Gastrocnemius medialis (tissue), 4 donors: ENCODE measurements around the gene G0S2. TPM values are rescaled to one million over a fixed set of nuclear protein-coding genes. Genes with fewer than 3 reads are reported as not detected.

ENCODE experiments used
- ATAC-seq, 2 donors: fragments of 150-250 bp; one replicate each; pipeline ENCODE4 v1.9.1; 2016
- DNase-seq, 2 donors: peaks; one replicate each; pipeline ENCODE4 v3.0.0-alpha.2; 2019
- H3K27ac ChIP-seq, 4 donors: fragments of 200-600 bp; sonication (generic); 1 replicate in 1 of 4; 2 replicates in 3 of 4; pipeline ENCODE4 v1.5.1; 2016 to 2018; ENCODE audit warnings: mild to moderate bottlenecking in 2 of 4, moderate library complexity in 1 of 4
- H3K27me3 ChIP-seq, 3 donors: fragments of 200-600 bp; sonication (generic) in 2 of 3; 1 replicate in 1 of 3; 2 replicates in 2 of 3; pipeline versions ENCODE4 v1.5.1 to v1.6.0; 2016 to 2019; ENCODE audit warnings: mild to moderate bottlenecking in 1 of 3, moderate library complexity in 1 of 3
- H3K36me3 ChIP-seq, 2 donors: fragments of 200-600 bp; sonication (generic) in 1 of 2; one replicate each; pipeline ENCODE4 v1.5.1; 2017 to 2018
- H3K4me1 ChIP-seq, 2 donors: fragments of 200-600 bp; sonication (generic) in 1 of 2; one replicate each; pipeline ENCODE4 v1.5.1; 2016 to 2017; ENCODE audit warnings: mild to moderate bottlenecking in 2 of 2
- H3K4me3 ChIP-seq, 4 donors: fragments of 200-600 bp; sonication (generic) in 3 of 4; 1 replicate in 1 of 4; 2 replicates in 3 of 4; pipeline ENCODE4 v1.5.1; 2016 to 2019; ENCODE audit warnings: mild to moderate bottlenecking in 2 of 4
- H3K9me3 ChIP-seq, 3 donors: fragments of 200-600 bp; sonication (generic) in 2 of 3; 1 replicate in 1 of 3; 2 replicates in 2 of 3; pipeline ENCODE4 v1.5.1; 2016 to 2019
- POLR2A ChIP-seq, 2 donors: fragments of 450-650 bp; IDR thresholded peaks; one replicate each; pipeline ENCODE4 v1.6.1; 2017; ENCODE audit warnings: antibody characterized with exemption in 2 of 2, mild to moderate bottlenecking in 2 of 2, moderate library complexity in 2 of 2
- in situ Hi-C, 4 donors: fragments of 200-750 bp; cut with MboI; loops; one replicate each; pipeline versions ENCODE4 v1.15.0 to v1.8.0; 2017; ENCODE audit warnings: low sequenced_read_pairs in 4 of 4
- intact Hi-C: fragments of 100-400 bp; cut with DNase I; formaldehyde crosslinking; loops from one replicate; pipeline ENCODE4 v1.15.1; 2023; ENCODE audit warnings: low total_unique reads
- total RNA-seq, 4 donors: library from RNA; depleted of rRNA; stranded (reverse); fragments of >200 nt; gene quantifications; one replicate each; pipeline versions ENCODE4 v1.1.0 to v1.2.3, GENCODE V29; 2016
- TF ChIP-seq, protein P1 (sequence below), 5 experiments: fragments of 450-650 bp in 3 of 5; fragments of 200-600 bp in 2 of 5; sonication (generic) in 2 of 5; IDR thresholded peaks in 4 of 5; conservative IDR thresholded peaks in 1 of 5; 1 replicate in 4 of 5; 2 replicates in 1 of 5; pipeline ENCODE4 v1.5.1; 2016 to 2019; ENCODE audit warnings: antibody characterized with exemption in 5 of 5, mild to moderate bottlenecking in 3 of 5, moderate library complexity in 3 of 5

Gene G0S2
- total RNA-seq, 4 donors from 2014 or later: 29.1 to 1,155 (median 83.4) TPM

DNA sequence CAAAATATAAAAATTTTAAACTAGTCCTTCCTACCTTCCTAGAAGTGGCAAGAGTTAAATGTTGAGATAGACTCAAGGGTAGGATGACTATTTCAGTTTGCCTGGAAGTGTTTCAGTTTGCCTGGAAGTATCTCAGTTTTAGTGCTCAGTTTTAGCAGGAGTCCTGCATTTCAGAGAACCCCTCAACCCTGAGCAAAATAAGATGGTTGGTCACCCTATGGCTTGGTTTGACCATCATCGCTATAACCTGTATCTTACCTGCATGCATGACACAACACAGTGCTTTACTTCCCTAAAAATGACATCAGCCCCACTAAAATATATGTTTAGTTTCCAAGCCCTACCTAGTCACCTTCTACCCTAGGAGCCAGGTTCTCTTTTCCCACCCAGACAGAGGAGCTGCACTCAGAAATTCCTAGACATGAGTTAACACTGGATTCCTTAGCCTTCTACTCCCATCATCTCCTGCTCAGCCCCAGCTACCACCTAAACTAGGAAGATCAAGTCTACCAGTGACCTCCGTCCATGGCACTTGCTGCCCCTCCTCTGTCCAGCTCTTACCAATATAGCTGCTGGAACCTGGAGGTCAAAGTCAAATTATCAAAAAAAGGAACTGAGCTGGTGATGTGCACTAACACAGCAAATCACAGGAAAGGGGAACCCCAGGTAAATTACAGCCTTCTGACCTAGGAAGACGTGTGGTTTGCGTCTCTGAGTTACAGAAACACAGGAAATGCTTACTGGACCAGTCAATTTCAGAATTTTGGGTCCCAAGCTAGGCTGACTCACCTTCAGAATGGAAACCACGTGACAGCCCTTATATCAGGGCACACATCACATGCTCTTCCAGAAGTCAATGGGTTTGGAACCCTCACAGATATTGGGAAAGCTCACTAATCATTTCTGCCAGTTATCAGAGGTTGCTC, 2.2 kb upstream of the G0S2 start:
- TF ChIP-seq, protein P1, sequence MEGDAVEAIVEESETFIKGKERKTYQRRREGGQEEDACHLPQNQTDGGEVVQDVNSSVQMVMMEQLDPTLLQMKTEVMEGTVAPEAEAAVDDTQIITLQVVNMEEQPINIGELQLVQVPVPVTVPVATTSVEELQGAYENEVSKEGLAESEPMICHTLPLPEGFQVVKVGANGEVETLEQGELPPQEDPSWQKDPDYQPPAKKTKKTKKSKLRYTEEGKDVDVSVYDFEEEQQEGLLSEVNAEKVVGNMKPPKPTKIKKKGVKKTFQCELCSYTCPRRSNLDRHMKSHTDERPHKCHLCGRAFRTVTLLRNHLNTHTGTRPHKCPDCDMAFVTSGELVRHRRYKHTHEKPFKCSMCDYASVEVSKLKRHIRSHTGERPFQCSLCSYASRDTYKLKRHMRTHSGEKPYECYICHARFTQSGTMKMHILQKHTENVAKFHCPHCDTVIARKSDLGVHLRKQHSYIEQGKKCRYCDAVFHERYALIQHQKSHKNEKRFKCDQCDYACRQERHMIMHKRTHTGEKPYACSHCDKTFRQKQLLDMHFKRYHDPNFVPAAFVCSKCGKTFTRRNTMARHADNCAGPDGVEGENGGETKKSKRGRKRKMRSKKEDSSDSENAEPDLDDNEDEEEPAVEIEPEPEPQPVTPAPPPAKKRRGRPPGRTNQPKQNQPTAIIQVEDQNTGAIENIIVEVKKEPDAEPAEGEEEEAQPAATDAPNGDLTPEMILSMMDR (IDR thresholded peaks at IDR 0.05 in 4 of 5, conservative IDR thresholded peaks at IDR 0.05 in 1 of 5): no peak
- no peak for TF ChIP-seq POLR2A (IDR thresholded peaks at IDR 0.05)
- in situ Hi-C loops (no loop called here), intact Hi-C loops (no loop called here)

DNA sequence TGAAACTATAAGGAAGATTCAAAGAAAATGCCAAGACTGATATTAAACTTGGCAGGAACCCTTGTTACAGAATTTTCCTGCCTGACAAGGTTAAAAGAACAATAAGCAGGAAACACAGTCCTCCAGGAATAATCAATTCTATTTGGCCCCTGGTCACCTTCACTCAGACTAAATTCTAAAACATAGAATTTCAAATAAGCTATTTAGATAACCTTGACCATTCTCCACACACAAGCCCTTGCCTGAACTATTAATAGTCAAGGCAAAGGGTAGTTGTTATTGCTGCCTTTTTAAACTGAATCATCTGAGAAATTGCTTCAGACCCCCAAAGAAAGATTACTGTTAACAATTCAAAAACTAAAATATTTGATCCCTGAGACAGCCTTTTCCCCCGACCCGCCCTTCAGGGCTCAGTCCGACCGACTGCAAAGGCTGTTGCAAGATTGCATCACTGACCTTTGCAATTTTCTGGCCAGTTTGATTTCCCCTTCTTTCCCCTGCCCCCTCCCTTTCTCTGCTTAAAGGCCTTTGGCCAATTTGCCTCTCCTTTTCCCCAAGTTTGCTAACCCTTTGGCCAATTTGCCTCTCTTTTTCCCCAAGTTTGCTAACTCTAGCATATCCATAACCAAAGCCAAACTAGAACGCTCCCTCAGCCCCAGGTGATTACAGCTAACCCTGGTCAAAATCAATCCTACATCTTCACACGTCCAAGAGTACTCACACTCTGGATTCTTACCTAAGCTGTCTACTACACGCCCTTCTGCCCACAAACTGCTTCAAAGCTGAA, 1.4 kb upstream of the G0S2 start:
- intact Hi-C loops: loop anchor here (2.0 kb wide), 1 partner anchor 47 kb away; no protein-coding TSS in a partner anchor

More for the DNA sequence above, 2.2 kb upstream of the G0S2 start:
- DNase-seq (no peak), ATAC-seq (no peak)
- peaks cover 61 to 68% of the 10 kb centered on the region in 2 donors for H3K4me1 ChIP-seq
- H3K27ac ChIP-seq: peak overlapping the region; percentile 95 to 96 (median 95)
- H3K27me3 ChIP-seq: no peaks in the 10 kb centered on the region
- no peaks in the 10 kb centered on the region for H3K36me3 ChIP-seq
- no peak overlapping the region for H3K4me3 ChIP-seq
- no peaks in the 10 kb centered on the region for H3K9me3 ChIP-seq

DNA sequence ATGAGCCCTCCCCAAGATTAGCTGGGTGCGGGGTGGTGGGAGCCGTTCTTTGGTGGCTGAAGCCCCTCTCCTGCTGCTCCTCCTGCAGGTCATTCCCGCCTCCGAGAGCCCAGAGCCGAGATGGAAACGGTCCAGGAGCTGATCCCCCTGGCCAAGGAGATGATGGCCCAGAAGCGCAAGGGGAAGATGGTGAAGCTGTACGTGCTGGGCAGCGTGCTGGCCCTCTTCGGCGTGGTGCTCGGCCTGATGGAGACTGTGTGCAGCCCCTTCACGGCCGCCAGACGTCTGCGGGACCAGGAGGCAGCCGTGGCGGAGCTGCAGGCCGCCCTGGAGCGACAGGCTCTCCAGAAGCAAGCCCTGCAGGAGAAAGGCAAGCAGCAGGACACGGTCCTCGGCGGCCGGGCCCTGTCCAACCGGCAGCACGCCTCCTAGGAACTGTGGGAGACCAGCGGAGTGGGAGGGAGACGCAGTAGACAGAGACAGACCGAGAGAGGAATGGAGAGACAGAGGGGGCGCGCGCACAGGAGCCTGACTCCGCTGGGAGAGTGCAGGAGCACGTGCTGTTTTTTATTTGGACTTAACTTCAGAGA, 448 bp downstream of the G0S2 start:
- intact Hi-C loops (loop anchor here (2.0 kb wide), 1 partner anchor 49 kb away; no protein-coding TSS in a partner anchor), in situ Hi-C loops (no loop called here)
- DNase-seq (peak; percentile 21 to 36), ATAC-seq (peak; percentile 31 to 39)
- Histone ChIP-seq H3K4me3 (peak overlapping the region; percentile 69 to 78 (median 73)), H3K9me3 (no peaks in the 10 kb centered on the region), H3K36me3 (no peaks in the 10 kb centered on the region), H3K27ac (peak overlapping the region; percentile 95 to 96 (median 95)), H3K4me1 (peaks cover 52 to 54% of the 10 kb centered on the region in 2 donors), H3K27me3 (no peaks in the 10 kb centered on the region)
- TF ChIP-seq POLR2A (IDR thresholded peaks at IDR 0.05): no peak
- TF ChIP-seq, protein P1 (IDR thresholded peaks at IDR 0.05 in 4 of 5, conservative IDR thresholded peaks at IDR 0.05 in 1 of 5): no peak

More for the DNA sequence above, 1.4 kb upstream of the G0S2 start:
- peak overlapping the region; percentile 95 to 96 (median 95) for H3K27ac ChIP-seq
- H3K36me3 ChIP-seq: no peaks in the 10 kb centered on the region
- no peaks in the 10 kb centered on the region for H3K27me3 ChIP-seq
- TF ChIP-seq POLR2A (IDR thresholded peaks at IDR 0.05): no peak
- TF ChIP-seq, protein P1 (IDR thresholded peaks at IDR 0.05 in 4 of 5, conservative IDR thresholded peaks at IDR 0.05 in 1 of 5): no peak
- H3K4me1 ChIP-seq: peaks cover 61 to 68% of the 10 kb centered on the region in 2 donors
- H3K9me3 ChIP-seq: no peaks in the 10 kb centered on the region
- in situ Hi-C loops: no loop called here
- ATAC-seq: peak in 1 of 2 donors; percentile 17
- peak overlapping the region in 3 of 4 donors; percentile 69 to 78 (median 70) for H3K4me3 ChIP-seq
- DNase-seq: peak; percentile 36 to 66

- ATAC-seq (no peak), DNase-seq (no peak)
- Histone ChIP-seq H3K4me1 (peaks cover 18 to 22% of the 10 kb centered on the region in 2 donors), H3K9me3 (no peaks in the 10 kb centered on the region), H3K4me3 (no peak overlapping the region), H3K27me3 (no peaks in the 10 kb centered on the region), H3K36me3 (no peaks in the 10 kb centered on the region), H3K27ac (peak overlapping the region in 3 of 4 donors; percentile 15 to 95 (median 49))
- in situ Hi-C loops: no loop called here
- intact Hi-C loops: no loop called here
- no peak for TF ChIP-seq POLR2A (IDR thresholded peaks at IDR 0.05)
- TF ChIP-seq, protein P1 (IDR thresholded peaks at IDR 0.05 in 4 of 5, conservative IDR thresholded peaks at IDR 0.05 in 1 of 5): no peak
Measured at GRCh38 chr1:209678981-209679539, 3.8 kb downstream of the G0S2 start.
